VCaP (cell line): ENCODE data around the gene UNC45B.

ENCODE experiments used
- H3K27ac ChIP-seq: fragments of 450-650 bp; 2 replicates; pipeline ENCODE4 v1.5.1; 2017
- CTCF ChIP-seq: fragments of 450-650 bp; conservative IDR thresholded peaks from 2 replicates; pipeline ENCODE4 v1.5.1; 2017; ENCODE audit warnings: mild to moderate bottlenecking, moderate library complexity

The UNC45B gene

GRCh38 chr17:35130392-35130791 lies 17.2 kb upstream of the UNC45B start:
- no peak overlapping the region for H3K27ac ChIP-seq
- TF ChIP-seq CTCF: no peak

GRCh38 chr17:35132099-35132498 lies 15.5 kb upstream of the UNC45B start:
- no peak overlapping the region for H3K27ac ChIP-seq
- no peak for TF ChIP-seq CTCF

GRCh38 chr17:35132816-35133550 lies 14.6 kb upstream of the UNC45B start:
- no peak overlapping the region for H3K27ac ChIP-seq
- TF ChIP-seq CTCF: no peak

- H3K27ac ChIP-seq: no peak overlapping the region
- TF ChIP-seq CTCF: no peak
These were observed 12.3 kb upstream of the UNC45B start for GRCh38 chr17:35135322-35135721.

- H3K27ac ChIP-seq: no peak overlapping the region
- TF ChIP-seq CTCF: no peak
These were observed 9.4 kb upstream of the UNC45B start for GRCh38 chr17:35138218-35138617.

GRCh38 chr17:35141681-35142466 lies 5.7 kb upstream of the UNC45B start, which contains the start of gene NLE1:
Gene NLE1 (minus strand): TSS chr17:35142303. CDS start chr17:35142275, 28 bp downstream.
- peak; percentile 100 for TF ChIP-seq CTCF
- peak within 1 kb of the TSS; percentile 81 for H3K27ac ChIP-seq

- TF ChIP-seq CTCF: no peak; the same call in 1 of the 2 replicates
- H3K27ac ChIP-seq: peak overlapping the region; percentile 81; the same call in 1 of the 2 replicates
These were observed 5.2 kb upstream of the UNC45B start for GRCh38 chr17:35142467-35142796.
